CD4-positive, alpha-beta memory T cell (primary cell): ENCODE measurements around the gene SLC25A13. TPM values are rescaled to one million over a fixed set of nuclear protein-coding genes. Genes with fewer than 3 reads are reported as not detected.
"Not testable (repeated sequence)": the region's sequence is repeated elsewhere in the genome, so short reads cannot be mapped to it uniquely, and the experiment has no call there.

Source experiments
- CTCF ChIA-PET: fragments of 350-600 bp; sonication (Branson Sonifier 250); formaldehyde crosslinking; loops from one replicate; lab custom pipeline; 2021; ENCODE audit warnings: inconsistent platforms; ENCODE audit not compliant: partially characterized antibody; lab: Charles Lee
- POLR2A ChIA-PET: fragments of 350-600 bp; sonication (Branson Sonifier 250); formaldehyde crosslinking; loops from one replicate; lab custom pipeline; 2021; ENCODE audit not compliant: partially characterized antibody; lab: Charles Lee
- DNase-seq, 5 donors: peaks; one replicate each; pipeline versions ENCODE4 v3.0.0 to v3.0.0-alpha.2; 2020 to 2022; ENCODE audit warnings: mixed read lengths in 1 of 5
- H3K27ac ChIP-seq: one replicate; pipeline ENCODE4 v1.7.0; 2013; ENCODE audit warnings: low read depth, low read length
- H3K27me3 ChIP-seq: 2 replicates; pipeline ENCODE4 v1.7.0; 2013; ENCODE audit warnings: mild to moderate bottlenecking, low read length, moderate library complexity; ENCODE audit not compliant: insufficient read depth
- H3K36me3 ChIP-seq: 2 replicates; pipeline ENCODE4 v1.7.0; 2013; ENCODE audit warnings: mild to moderate bottlenecking, low read length, moderate library complexity; ENCODE audit not compliant: insufficient read depth
- H3K4me1 ChIP-seq: 2 replicates; pipeline ENCODE4 v1.7.0; 2013; ENCODE audit warnings: mild to moderate bottlenecking, low read length, moderate library complexity; ENCODE audit not compliant: insufficient read depth
- H3K4me3 ChIP-seq, 2 donors: one replicate each; pipeline ENCODE4 v1.7.0; 2013; ENCODE audit warnings: low read length in 2 of 2, mild to moderate bottlenecking in 1 of 2
- H3K9me3 ChIP-seq, 2 donors: one replicate each; pipeline ENCODE4 v1.7.0; 2013; ENCODE audit warnings: low read length in 2 of 2, control low read depth in 1 of 2; ENCODE audit not compliant: control insufficient read depth in 1 of 2
- H3K27ac Mint-ChIP-seq, 7 donors: one replicate each; pipeline ENCODE4 v1.8.0; 2020 to 2021; ENCODE audit warnings: mixed read lengths in 7 of 7, mild to moderate bottlenecking in 6 of 7, inconsistent platforms in 3 of 7, moderate library complexity in 3 of 7
- H3K27me3 Mint-ChIP-seq, 2 donors: one replicate each; pipeline ENCODE4 v1.8.0; 2020 to 2021; ENCODE audit warnings: mixed read lengths in 2 of 2
- H3K36me3 Mint-ChIP-seq, 2 donors: one replicate each; pipeline ENCODE4 v1.8.0; 2020 to 2021; ENCODE audit warnings: mixed read lengths in 2 of 2, inconsistent platforms in 1 of 2, mild to moderate bottlenecking in 1 of 2
- H3K4me1 Mint-ChIP-seq, 4 donors: one replicate each; pipeline ENCODE4 v1.8.0; 2020 to 2021; ENCODE audit warnings: mixed read lengths in 4 of 4, mild to moderate bottlenecking in 1 of 4
- H3K4me3 Mint-ChIP-seq, 8 donors: one replicate each; pipeline ENCODE4 v1.8.0; 2020 to 2021; ENCODE audit warnings: mixed read lengths in 8 of 8, mild to moderate bottlenecking in 7 of 8, moderate library complexity in 6 of 8, inconsistent platforms in 3 of 8
- H3K9me3 Mint-ChIP-seq, 8 donors: one replicate each; pipeline ENCODE4 v1.8.0; 2020 to 2021; ENCODE audit warnings: mixed read lengths in 8 of 8, mild to moderate bottlenecking in 5 of 8, inconsistent platforms in 3 of 8, moderate library complexity in 1 of 8
- intact Hi-C: fragments of 100-400 bp; cut with micrococcal nuclease; formaldehyde crosslinking; loops from one replicate; pipeline ENCODE4 v1.15.1; 2023
- polyA plus RNA-seq, 2 donors: library from polyadenylated mRNA; unstranded; fragments of 300-500 nt; fragmentation: Illumina TruSeq; gene quantifications; one replicate each; pipeline ENCODE4 v1.2.3, GENCODE V29; 2021
- total RNA-seq, 2 experiments: library from RNA; stranded (reverse); gene quantifications; one replicate each; pipeline ENCODE4 v1.2.3, GENCODE V29; 2021

The SLC25A13 gene
- total and polyA plus RNA-seq, 4 experiments from 2014 or later = 5.2 to 12.2 (median 8.2) TPM

- ChIA-PET POLR2A (no interaction called here), CTCF (no interaction called here)
- H3K36me3 ChIP-seq = peaks cover under 1% of the 10 kb centered on the region
Measured at GRCh38 chr7:96174812-96175211, 147.1 kb downstream of the SLC25A13 start.

GRCh38 chr7:96173781-96174180 is 148.1 kb downstream of the SLC25A13 start:
- POLR2A ChIA-PET = no interaction called here
- no peak for DNase-seq
- no peaks in the 10 kb centered on the region for H3K27me3 Mint-ChIP-seq
- intact Hi-C loops = no loop called here
- peaks cover 27 to 41% of the 10 kb centered on the region in 2 donors for H3K36me3 Mint-ChIP-seq
- no peaks in the 10 kb centered on the region for H3K27me3 ChIP-seq
- H3K27ac ChIP-seq = no peak overlapping the region
- no peak overlapping the region for H3K4me3 ChIP-seq
- no peaks in the 10 kb centered on the region for H3K4me1 Mint-ChIP-seq
- CTCF ChIA-PET = no interaction called here
- no peaks in the 10 kb centered on the region for H3K4me1 ChIP-seq
- peaks cover 5% of the 10 kb centered on the region for H3K36me3 ChIP-seq
- H3K4me3 Mint-ChIP-seq = no peak overlapping the region
- H3K9me3 Mint-ChIP-seq = no peaks in the 10 kb centered on the region
- H3K9me3 ChIP-seq = no peaks in the 10 kb centered on the region
- H3K27ac Mint-ChIP-seq = peak overlapping the region in 1 of 7 donors; percentile 5

More at GRCh38 chr7:96174812-96175211, 147.1 kb downstream of the SLC25A13 start:
- intact Hi-C loops = no loop called here
- Mint-ChIP-seq H3K36me3 (peaks cover 18 to 34% of the 10 kb centered on the region in 2 donors), H3K27me3 (no peaks in the 10 kb centered on the region), H3K27ac (peak overlapping the region in 1 of 7 donors; percentile 69), H3K4me1 (no peaks in the 10 kb centered on the region), H3K9me3 (no peaks in the 10 kb centered on the region), H3K4me3 (no peak overlapping the region)
- no peak for DNase-seq
- H3K27me3 ChIP-seq = no peaks in the 10 kb centered on the region
- H3K4me1 ChIP-seq = no peaks in the 10 kb centered on the region
- H3K27ac ChIP-seq = no peak overlapping the region
- H3K9me3 ChIP-seq = no peaks in the 10 kb centered on the region
- no peak overlapping the region for H3K4me3 ChIP-seq

GRCh38 chr7:96169439-96169838 is 152.5 kb downstream of the SLC25A13 start:
- CTCF ChIA-PET = no interaction called here
- Mint-ChIP-seq H3K4me3 (no peak overlapping the region), H3K27ac (no peak overlapping the region), H3K36me3 (peaks cover 38 to 48% of the 10 kb centered on the region in 2 donors), H3K4me1 (no peaks in the 10 kb centered on the region), H3K9me3 (no peaks in the 10 kb centered on the region), H3K27me3 (no peaks in the 10 kb centered on the region)
- Histone ChIP-seq H3K4me1 (no peaks in the 10 kb centered on the region), H3K27ac (no peak overlapping the region), H3K9me3 (no peaks in the 10 kb centered on the region), H3K36me3 (peaks cover 5% of the 10 kb centered on the region), H3K27me3 (no peaks in the 10 kb centered on the region), H3K4me3 (no peak overlapping the region)
- POLR2A ChIA-PET = no interaction called here
- DNase-seq = no peak
- intact Hi-C loops = no loop called here

GRCh38 chr7:96167424-96167823 is 154.5 kb downstream of the SLC25A13 start:
- no peak for DNase-seq
- CTCF ChIA-PET = no interaction called here
- no peaks in the 10 kb centered on the region for H3K4me1 ChIP-seq
- H3K27me3 ChIP-seq = no peaks in the 10 kb centered on the region
- H3K27ac ChIP-seq = no peak overlapping the region
- intact Hi-C loops = no loop called here
- POLR2A ChIA-PET = no interaction called here
- no peak overlapping the region for H3K4me3 Mint-ChIP-seq
- no peaks in the 10 kb centered on the region for H3K27me3 Mint-ChIP-seq
- H3K36me3 Mint-ChIP-seq = peaks cover 51 to 52% of the 10 kb centered on the region in 2 donors
- no peaks in the 10 kb centered on the region for H3K4me1 Mint-ChIP-seq
- H3K9me3 Mint-ChIP-seq = no peaks in the 10 kb centered on the region
- H3K4me3 ChIP-seq = no peak overlapping the region
- peaks cover 10% of the 10 kb centered on the region for H3K36me3 ChIP-seq
- H3K27ac Mint-ChIP-seq = no peak overlapping the region
- no peaks in the 10 kb centered on the region for H3K9me3 ChIP-seq

- Mint-ChIP-seq H3K27me3 (no peaks in the 10 kb centered on the region), H3K27ac (no peak overlapping the region), H3K4me3 (no peak overlapping the region), H3K36me3 (peaks cover 49 to 76% of the 10 kb centered on the region in 2 donors), H3K9me3 (no peaks in the 10 kb centered on the region), H3K4me1 (no peaks in the 10 kb centered on the region)
- no peak overlapping the region for H3K4me3 ChIP-seq
- no peaks in the 10 kb centered on the region for H3K4me1 ChIP-seq
- H3K36me3 ChIP-seq = peaks cover 6% of the 10 kb centered on the region
- H3K27me3 ChIP-seq = no peaks in the 10 kb centered on the region
- no peaks in the 10 kb centered on the region for H3K9me3 ChIP-seq
- ChIA-PET POLR2A (no interaction called here), CTCF (no interaction called here)
- DNase-seq = no peak
- intact Hi-C loops = no loop called here
- no peak overlapping the region for H3K27ac ChIP-seq
Measured at GRCh38 chr7:96161897-96162296, 160.0 kb downstream of the SLC25A13 start.

GRCh38 chr7:96157856-96158255 is 164.0 kb downstream of the SLC25A13 start:
- Mint-ChIP-seq H3K4me1 (no peaks in the 10 kb centered on the region), H3K27ac (no peak overlapping the region), H3K27me3 (no peaks in the 10 kb centered on the region), H3K4me3 (no peak overlapping the region), H3K9me3 (no peaks in the 10 kb centered on the region), H3K36me3 (peaks cover 33 to 63% of the 10 kb centered on the region in 2 donors)
- Histone ChIP-seq H3K9me3 (no peaks in the 10 kb centered on the region), H3K4me1 (no peaks in the 10 kb centered on the region), H3K27ac (no peak overlapping the region), H3K27me3 (no peaks in the 10 kb centered on the region), H3K36me3 (peaks cover 6% of the 10 kb centered on the region), H3K4me3 (no peak overlapping the region)
- DNase-seq = no peak
- ChIA-PET CTCF (no interaction called here), POLR2A (no interaction called here)
- intact Hi-C loops = no loop called here

GRCh38 chr7:96154506-96154905 is 167.4 kb downstream of the SLC25A13 start:
- H3K9me3 ChIP-seq, H3K27ac Mint-ChIP-seq, H3K4me1 Mint-ChIP-seq, H3K27me3 ChIP-seq, H3K9me3 Mint-ChIP-seq, H3K4me3 Mint-ChIP-seq, intact Hi-C loops, H3K36me3 ChIP-seq, H3K27me3 Mint-ChIP-seq, H3K4me1 ChIP-seq, H3K27ac ChIP-seq, CTCF ChIA-PET, DNase-seq, H3K4me3 ChIP-seq: not testable (repeated sequence)
- peaks cover 32 to 55% of the 10 kb centered on the region in 2 donors for H3K36me3 Mint-ChIP-seq
- POLR2A ChIA-PET = interaction anchor here (0.7 kb wide), 1 partner anchor 76 kb away, joined by 3 read pairs; no protein-coding TSS in a partner anchor

- no peaks in the 10 kb centered on the region for H3K36me3 ChIP-seq
- no peaks in the 10 kb centered on the region for H3K4me1 Mint-ChIP-seq
- no peak overlapping the region for H3K27ac Mint-ChIP-seq
- no peaks in the 10 kb centered on the region for H3K27me3 ChIP-seq
- H3K36me3 Mint-ChIP-seq = peaks cover 33 to 56% of the 10 kb centered on the region in 2 donors
- POLR2A ChIA-PET = no interaction called here
- no peak overlapping the region for H3K27ac ChIP-seq
- CTCF ChIA-PET = no interaction called here
- intact Hi-C loops = no loop called here
- DNase-seq = no peak
- H3K9me3 Mint-ChIP-seq = no peaks in the 10 kb centered on the region
- H3K27me3 Mint-ChIP-seq = no peaks in the 10 kb centered on the region
- H3K4me1 ChIP-seq = no peaks in the 10 kb centered on the region
- no peaks in the 10 kb centered on the region for H3K9me3 ChIP-seq
- no peak overlapping the region for H3K4me3 ChIP-seq
- H3K4me3 Mint-ChIP-seq = no peak overlapping the region
Measured at GRCh38 chr7:96152706-96153105, 169.2 kb downstream of the SLC25A13 start.
